Suppressor macrophage (primary cell): ENCODE data around the gene AP2B1.

ENCODE experiments used
- DNase-seq, 4 experiments: peaks; one replicate each; pipeline ENCODE4 v3.0.0-alpha.2; 2020 to 2022

The AP2B1 gene

GRCh38 chr17:35641032-35641431 is 53.9 kb downstream of the AP2B1 start:
- DNase-seq = no peak

DNA sequence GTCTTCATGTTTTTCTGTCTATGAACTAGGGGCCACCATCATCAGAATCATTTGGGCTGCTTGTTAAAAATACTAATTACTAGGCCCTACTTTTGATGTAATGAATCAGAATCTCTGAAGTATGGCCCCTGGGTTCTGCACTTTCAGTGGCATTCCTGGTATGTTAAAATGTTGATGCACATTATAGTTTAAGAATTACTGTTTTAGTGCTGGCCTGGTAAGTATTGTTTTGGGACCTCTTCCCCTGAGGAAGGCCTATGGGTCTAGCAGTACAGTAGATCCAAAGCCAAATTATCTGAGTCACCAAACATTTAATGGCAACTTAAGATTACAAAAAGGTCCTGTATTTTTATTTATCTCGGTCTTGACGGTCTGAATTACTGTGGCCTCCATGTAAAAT is 58.8 kb downstream of the AP2B1 start:
- DNase-seq = no peak

GRCh38 chr17:35651467-35651866 is 64.3 kb downstream of the AP2B1 start:
- no peak for DNase-seq

GRCh38 chr17:35653619-35654361 is 66.7 kb downstream of the AP2B1 start:
- DNase-seq = no peak

- no peak for DNase-seq
Measured at GRCh38 chr17:35655303-35655702, 68.2 kb downstream of the AP2B1 start.

GRCh38 chr17:35660902-35661301 is 73.8 kb downstream of the AP2B1 start:
- DNase-seq = no peak

DNA sequence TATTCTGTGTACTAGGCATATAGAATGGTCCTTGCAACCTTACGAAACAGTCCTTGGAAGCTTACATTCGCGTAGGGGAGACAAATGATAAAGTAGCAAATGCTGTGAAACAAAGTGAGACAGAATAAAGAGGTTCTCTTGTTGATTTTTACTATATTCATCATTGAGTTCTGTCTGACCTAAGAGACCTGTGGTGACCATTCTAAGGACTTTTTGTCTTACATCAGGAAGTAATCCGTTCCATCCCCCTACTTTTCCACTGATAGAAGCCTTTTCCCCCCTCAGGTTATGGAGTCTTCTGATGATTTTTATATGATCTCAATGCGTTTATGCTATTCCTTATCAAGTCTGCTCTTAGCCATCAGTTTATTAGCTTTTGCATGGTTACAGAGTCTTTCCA is 77.6 kb downstream of the AP2B1 start:
- no peak for DNase-seq

DNA sequence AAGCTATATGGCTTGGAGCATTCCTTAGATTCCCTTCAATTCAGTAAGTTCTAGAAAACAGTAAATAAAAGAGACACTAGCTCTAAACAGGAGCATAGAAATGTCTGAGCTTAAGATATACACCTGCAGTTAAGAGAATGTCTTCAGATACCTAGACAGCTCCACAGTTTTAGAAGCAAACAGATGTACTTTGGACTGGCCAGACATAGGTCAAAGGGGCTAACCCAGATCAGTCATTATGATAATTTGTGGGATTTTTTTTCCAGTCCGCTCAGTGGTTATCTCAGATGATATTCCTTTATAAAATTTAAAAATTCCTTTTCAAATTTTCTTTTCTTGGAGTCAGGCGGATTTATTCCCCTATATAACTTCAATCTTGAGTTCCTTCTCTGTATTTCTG is 78.5 kb downstream of the AP2B1 start:
- no peak for DNase-seq

GRCh38 chr17:35666070-35666469 is 78.9 kb downstream of the AP2B1 start:
- DNase-seq = no peak

DNA sequence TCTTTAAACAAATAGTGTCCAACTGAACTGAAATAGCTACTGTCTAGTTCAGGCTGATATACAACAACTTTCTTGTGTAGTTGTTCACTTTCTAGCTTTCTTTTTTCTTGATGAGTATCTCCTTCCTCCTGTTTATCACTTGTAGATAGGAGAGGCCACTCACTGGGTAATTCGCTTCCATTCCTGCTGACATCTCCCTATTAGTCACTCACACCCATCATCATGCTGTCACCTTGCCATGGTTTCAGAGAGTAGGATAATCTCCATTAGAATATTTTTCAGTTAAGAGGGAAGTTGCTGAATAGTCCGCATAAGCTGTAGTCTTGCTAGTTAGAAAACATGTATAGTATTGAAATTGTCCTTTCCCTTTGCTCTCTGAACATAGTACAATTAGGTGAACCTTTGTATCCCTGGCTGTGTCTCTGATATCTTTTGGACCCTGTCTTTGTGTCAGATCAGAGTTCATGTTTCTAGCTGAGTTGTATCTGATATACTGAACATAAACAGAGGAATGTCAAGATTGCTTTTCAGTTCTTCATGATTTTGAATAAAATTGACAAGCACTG is 79.9 kb downstream of the AP2B1 start:
- DNase-seq = no peak

GRCh38 chr17:35668802-35669201 is 81.7 kb downstream of the AP2B1 start:
- no peak for DNase-seq

DNA sequence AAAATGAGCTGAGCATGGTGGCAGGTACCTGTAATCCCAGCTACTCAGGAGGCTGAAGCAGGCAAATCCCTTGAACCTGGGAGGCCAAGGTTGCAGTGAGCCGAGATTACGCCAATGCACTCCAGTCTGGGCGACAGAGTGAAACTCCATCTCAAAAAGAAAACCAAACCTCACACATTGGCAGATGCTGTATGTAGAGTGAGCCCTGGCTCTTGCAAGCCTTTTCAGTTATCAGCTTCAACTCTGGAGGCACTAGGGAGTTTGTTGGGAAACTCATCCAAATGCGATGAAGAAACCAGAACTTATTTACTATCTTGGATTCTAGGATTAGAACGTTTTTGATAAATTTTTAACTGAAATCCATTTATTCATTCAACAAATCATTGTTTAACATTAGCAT is 87.4 kb downstream of the AP2B1 start:
- DNase-seq = no peak

DNA sequence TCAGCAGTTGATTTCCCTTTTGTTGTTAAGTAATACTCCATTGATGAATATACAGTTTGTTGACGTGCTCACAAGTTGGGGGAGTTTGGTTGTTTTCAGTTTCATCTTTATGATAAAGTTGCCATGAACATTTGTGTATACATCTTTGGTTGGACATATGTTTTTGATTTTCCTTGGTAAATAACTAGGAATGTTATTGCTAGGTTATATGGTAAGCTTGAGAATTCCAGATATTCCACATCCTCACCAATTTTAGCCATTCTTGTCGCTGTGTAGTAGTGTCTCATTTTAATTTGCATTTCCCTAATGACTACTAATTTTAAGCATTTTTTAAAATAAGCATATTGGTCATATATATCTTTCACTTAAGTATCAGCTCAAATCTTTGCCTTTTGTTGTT is 89.3 kb downstream of the AP2B1 start:
- no peak for DNase-seq

GRCh38 chr17:35679007-35679682 is 92.0 kb downstream of the AP2B1 start:
- no peak for DNase-seq

- DNase-seq = peak; percentile 65 to 79 (median 78)
Measured at GRCh38 chr17:35683591-35683990, 96.5 kb downstream of the AP2B1 start.

- no peak for DNase-seq
Measured at GRCh38 chr17:35684055-35684802, 97.1 kb downstream of the AP2B1 start.

DNA sequence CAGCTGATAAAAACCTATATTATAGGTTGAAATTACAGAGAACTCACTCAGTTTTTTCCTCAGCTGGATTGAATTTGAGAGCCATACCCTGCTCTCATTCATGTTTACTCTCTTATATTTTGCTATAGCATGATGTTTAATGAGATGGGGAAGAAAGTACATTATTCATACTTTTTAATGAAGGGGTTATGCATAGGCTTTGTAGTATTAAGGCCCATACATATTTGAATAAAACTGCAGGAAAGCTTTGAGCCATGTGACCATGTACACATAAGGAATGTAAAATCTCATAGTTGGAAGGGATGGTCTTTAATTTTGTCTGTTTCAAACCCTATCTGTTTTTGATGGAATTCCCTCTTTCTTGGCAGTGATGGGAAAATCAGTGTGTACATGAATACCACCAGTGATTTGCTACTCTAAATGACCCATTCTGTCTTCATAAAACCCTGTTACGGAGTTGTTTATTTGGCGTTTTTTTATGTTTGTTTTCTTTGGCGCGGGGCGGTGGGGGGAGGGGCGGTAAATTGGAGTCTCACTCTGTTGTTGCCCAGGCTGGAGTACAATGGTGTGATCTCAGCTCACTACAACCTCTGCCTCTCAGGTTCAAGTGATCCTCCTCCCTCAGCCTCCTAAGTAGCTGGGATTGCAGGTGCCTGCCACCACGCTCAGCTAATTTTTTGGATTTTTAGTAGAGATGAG is 105.5 kb downstream of the AP2B1 start:
- DNase-seq = no peak

DNA sequence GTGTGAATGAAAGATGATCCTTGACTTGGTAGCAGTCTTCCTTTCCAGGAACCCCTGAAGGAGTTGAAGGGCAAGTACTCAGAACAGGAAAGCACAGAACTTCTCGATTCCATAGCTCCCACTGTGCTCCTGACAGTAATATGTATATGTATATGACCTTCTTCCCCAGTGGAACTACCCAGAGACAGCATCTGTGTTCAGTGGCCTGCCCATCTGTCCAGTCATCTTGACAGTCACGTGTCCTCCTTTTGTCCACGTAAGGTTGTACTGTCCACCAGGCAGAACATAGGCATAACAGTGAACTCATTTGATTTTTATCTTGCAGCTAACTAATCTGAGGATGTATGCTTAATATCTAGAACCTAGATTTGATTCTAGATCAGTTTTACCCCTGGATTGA is 106.5 kb downstream of the AP2B1 start:
- no peak for DNase-seq

DNA sequence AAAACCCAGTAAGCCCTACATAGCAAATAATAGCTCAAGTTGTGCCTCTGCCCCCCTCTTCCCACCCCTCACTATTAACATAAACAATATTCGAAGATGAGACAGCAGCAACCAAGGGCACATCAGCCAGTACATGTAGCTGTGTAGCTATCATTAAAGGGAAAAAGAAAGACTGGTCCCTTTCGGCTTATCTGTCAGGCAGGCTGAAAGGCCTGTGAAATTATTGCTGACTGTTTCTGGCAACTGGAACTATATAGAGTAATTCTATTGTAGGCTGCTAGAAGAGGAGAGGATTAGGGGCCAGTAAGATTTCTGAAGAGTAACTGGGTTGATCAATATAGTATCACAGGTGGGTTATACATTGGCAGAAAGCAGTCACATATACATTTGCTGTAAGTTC is 107.8 kb downstream of the AP2B1 start:
- no peak for DNase-seq

DNA sequence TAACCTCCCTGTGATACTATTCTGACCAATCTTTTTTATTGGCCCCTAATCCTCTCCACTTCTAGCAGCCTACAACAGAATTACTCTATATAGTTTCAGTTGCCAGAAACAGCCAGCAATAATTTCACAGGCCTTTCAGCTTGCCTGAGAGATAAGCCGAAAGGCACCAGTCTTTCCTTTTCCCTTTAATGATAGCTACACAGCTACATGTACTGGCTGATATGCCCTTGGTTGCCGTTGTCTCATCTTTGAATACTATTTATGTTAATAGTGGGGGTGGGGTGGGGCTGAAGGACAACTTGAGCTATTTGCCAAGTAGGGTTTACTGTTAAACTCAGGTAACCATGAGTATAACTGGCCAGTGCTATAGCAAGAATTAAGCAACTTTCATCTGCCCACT is 108.5 kb downstream of the AP2B1 start:
- no peak for DNase-seq

- DNase-seq = no peak
Measured at GRCh38 chr17:35698800-35699199, 111.7 kb downstream of the AP2B1 start.

GRCh38 chr17:35700150-35700549 is 113.0 kb downstream of the AP2B1 start:
- no peak for DNase-seq

GRCh38 chr17:35701491-35701890 is 114.4 kb downstream of the AP2B1 start:
- no peak for DNase-seq
